HT-29 (cell line): ENCODE results near the gene ACSF3. TPM values are rescaled to one million over a fixed set of nuclear protein-coding genes. Genes with fewer than 3 reads are reported as not detected.

Source experiments
- DNase-seq: peaks from one replicate; pipeline ENCODE4 v3.0.0-alpha.2; 2015; ENCODE audit warnings: low spot score
- total RNA-seq: library from RNA; depleted of rRNA; stranded (reverse); fragments of >200 nt; shearing (Covaris generic); gene quantifications from 2 replicates; pipeline ENCODE4 v1.2.3, GENCODE V29; 2014; rRNA removed

ACSF3 gene
- total RNA-seq, 1 experiment from 2014 or later = 43.5 TPM

DNA sequence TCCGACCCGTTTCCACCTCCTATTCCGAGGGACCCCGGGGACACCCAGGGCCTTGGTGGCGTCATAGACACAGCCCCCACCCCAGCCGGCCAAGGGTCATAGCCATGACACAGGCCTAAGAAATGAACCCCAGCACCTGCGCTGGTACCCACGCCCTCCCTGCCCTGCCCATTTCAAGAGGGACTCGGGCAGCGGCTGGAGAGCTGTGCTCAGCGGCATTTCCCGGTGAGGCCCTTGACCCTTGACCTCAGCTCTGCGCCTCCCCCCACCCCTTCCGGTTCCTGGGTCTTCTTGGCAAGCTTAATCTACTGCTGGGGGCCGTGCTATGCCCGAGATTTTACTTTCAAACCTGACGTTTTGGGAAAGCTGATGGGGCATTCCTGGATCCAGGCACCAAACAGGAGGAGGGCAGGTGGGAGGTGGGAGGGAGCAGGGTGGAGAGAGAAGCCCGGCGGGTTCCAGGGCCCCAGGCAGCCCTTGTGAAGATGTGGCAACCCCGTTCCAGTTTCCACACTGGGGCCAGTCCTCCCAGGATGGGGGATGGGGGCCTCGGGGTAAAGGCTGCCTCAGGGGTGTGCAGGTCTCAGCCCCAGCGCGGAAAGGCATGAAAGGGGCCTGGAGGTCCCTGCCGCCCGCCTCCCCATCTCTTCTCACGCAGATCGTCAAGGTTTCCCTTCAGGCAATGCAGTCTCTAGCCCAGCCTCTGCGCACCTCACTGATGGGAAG lies 106.6 kb downstream of the ACSF3 start, which contains the start of gene SLC22A31:
Gene SLC22A31, minus strand, starts transcription at position 414 of the 726 bp plus-strand sequence. Its CDS starts 36 bp downstream, at position 378.
- no peak for DNase-seq

DNA sequence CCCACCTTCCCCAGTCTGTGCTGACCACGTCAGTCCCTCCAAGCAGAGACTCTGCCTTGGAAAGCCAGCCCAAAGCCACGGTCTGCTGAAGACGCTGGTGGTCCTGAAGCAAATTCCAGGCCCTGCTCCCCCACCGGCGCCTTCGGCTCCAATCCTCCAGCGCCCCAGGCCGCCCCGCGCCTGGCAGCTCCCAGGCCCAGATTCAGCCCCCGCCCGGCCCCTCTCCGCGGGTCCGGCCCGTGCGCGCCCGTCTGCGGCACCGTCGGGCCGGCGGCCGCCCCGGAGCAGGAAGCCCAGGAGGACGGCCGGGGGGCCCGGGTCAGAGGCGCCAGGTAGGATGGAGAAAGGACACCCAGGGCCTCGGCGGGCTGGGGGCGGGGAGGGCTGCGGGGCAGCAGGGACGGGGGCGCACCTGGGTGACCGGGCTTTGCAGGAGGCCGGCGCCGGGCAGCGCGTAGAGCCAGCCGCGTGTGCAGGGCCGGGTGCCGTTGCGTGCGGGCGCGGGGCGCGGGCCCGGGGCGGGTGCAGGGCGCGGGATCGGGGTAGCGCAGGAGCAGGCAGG lies 107.3 kb downstream of the ACSF3 start:
- DNase-seq = no peak

- no peak for DNase-seq
Observed at GRCh38 chr16:89201439-89202377, 108.1 kb downstream of the ACSF3 start.

- DNase-seq = no peak
Observed at GRCh38 chr16:89202422-89203215, 109.0 kb downstream of the ACSF3 start.

Other genes with a start within 250 kb of the ACSF3 start
- 14.1 and 18.4 TPM in 2 replicates for gene GALNS, start 236.9 kb upstream of the ACSF3 start, total RNA-seq
- gene TRAPPC2L, start 236.7 kb upstream of the ACSF3 start, total RNA-seq = 120 and 125 TPM in 2 replicates
- gene PABPN1L, start 227.2 kb upstream of the ACSF3 start, total RNA-seq = not detected in 2 replicates
- 0.03 TPM in 1 of 2 replicates, not detected in the other for gene CBFA2T3, start 116.6 kb upstream of the ACSF3 start, total RNA-seq
- gene CDH15, start 77.9 kb downstream of the ACSF3 start, total RNA-seq = not detected in 2 replicates
- gene SLC22A31, start 106.7 kb downstream of the ACSF3 start, total RNA-seq = not detected in 2 replicates
- gene ZNF778, start 123.9 kb downstream of the ACSF3 start, total RNA-seq = 4.2 and 10.6 TPM in 2 replicates